ENCODE measurements around the gene WDR90. TPM values are rescaled to one million over a fixed set of nuclear protein-coding genes. Genes with fewer than 3 reads are reported as not detected.

WDR90 gene
- total and polyA plus RNA-seq, 2 of the 13 experiments (the other 11 are each of a cell fraction or from before 2014, with no cell fraction given), result 14.9 to 28.9 TPM

DNA sequence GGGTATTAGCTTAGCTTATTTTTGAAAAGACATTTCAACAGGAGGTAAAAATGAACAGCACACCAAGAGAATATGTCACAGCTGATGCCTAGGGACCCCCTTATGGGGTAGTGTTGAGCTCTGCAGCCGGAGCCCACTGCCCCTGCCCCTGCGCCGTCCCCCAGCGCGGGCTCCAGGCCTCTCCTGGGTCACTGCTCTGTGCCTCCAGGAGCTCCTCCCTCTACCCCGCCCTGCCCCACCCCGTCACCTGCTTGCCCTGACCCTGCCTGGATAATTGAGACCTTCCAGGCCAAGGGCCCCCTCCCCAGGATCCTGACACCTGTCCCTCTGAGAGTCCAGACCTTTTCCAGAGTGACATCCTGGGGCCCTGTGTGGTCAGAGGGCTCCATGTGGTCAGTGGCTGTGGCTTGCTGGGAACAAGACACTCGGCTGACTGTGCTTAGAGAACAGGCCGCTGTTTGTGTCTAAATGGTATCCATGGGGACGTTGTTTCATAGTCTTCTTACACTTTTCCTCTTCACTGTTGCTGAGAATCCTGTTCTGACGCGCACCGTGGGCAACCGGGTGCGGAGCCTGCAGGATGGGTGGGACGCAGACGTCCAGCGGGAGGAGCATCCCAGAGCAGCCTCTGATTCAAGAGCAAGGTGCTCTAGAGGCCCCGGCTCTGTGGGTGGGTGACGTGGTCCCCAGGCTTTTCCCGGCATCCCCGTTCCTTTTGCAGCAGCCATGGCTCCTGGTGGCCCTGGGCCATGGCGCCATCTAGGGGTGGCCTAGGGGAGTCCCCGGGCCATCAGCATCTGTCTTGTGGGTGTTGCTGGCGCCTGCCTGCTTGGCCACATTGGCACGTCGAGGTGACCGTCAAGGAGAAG lies 38.4 kb upstream of the WDR90 start (continued):
- TF ChIP-seq, protein P1, sequence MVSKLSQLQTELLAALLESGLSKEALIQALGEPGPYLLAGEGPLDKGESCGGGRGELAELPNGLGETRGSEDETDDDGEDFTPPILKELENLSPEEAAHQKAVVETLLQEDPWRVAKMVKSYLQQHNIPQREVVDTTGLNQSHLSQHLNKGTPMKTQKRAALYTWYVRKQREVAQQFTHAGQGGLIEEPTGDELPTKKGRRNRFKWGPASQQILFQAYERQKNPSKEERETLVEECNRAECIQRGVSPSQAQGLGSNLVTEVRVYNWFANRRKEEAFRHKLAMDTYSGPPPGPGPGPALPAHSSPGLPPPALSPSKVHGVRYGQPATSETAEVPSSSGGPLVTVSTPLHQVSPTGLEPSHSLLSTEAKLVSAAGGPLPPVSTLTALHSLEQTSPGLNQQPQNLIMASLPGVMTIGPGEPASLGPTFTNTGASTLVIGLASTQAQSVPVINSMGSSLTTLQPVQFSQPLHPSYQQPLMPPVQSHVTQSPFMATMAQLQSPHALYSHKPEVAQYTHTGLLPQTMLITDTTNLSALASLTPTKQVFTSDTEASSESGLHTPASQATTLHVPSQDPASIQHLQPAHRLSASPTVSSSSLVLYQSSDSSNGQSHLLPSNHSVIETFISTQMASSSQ (IDR thresholded peaks at IDR 0.05; ENCODE audit: low read depth), result no peak
- TF ChIP-seq, protein P1 (CRISPR knock-in tag; IDR thresholded peaks at IDR 0.05; ENCODE audit: borderline replicate concordance), result no peak
- peak; percentile 61; the same call in 1 of the 2 replicates for TF ChIP-seq HOXA3 (CRISPR knock-in tag; IDR thresholded peaks at IDR 0.05)
- no peak for TF ChIP-seq ZNF678 (CRISPR knock-in tag; IDR thresholded peaks at IDR 0.05)
- TF ChIP-seq NFIB (CRISPR knock-in tag; IDR thresholded peaks at IDR 0.05; ENCODE audit: borderline replicate concordance), result no peak
- no peak for TF ChIP-seq ZNF883 (CRISPR knock-in tag; IDR thresholded peaks at IDR 0.05; ENCODE audit: not compliant biosample characterization)
- TF ChIP-seq ZNF546 (CRISPR knock-in tag; conservative IDR thresholded peaks at IDR 0.05), result no peak
- TF ChIP-seq, protein P2, sequence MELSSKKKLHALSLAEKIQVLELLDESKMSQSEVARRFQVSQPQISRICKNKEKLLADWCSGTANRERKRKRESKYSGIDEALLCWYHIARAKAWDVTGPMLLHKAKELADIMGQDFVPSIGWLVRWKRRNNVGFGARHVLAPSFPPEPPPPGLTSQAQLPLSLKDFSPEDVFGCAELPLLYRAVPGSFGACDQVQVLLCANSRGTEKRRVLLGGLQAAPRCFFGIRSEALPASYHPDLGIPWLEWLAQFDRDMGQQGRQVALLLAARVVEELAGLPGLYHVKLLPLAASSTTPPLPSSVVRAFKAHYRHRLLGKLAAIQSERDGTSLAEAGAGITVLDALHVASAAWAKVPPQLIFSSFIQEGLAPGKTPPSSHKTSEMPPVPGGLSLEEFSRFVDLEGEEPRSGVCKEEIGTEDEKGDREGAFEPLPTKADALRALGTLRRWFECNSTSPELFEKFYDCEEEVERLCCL (CRISPR knock-in tag; IDR thresholded peaks at IDR 0.05; ENCODE audit: borderline replicate concordance), result no peak
- TF ChIP-seq, protein P3, sequence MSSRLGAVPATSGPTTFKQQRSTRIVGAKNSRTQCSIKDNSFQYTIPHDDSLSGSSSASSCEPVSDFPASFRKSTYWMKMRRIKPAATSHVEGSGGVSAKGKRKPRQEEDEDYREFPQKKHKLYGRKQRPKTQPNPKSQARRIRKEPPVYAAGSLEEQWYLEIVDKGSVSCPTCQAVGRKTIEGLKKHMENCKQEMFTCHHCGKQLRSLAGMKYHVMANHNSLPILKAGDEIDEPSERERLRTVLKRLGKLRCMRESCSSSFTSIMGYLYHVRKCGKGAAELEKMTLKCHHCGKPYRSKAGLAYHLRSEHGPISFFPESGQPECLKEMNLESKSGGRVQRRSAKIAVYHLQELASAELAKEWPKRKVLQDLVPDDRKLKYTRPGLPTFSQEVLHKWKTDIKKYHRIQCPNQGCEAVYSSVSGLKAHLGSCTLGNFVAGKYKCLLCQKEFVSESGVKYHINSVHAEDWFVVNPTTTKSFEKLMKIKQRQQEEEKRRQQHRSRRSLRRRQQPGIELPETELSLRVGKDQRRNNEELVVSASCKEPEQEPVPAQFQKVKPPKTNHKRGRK (CRISPR knock-in tag; IDR thresholded peaks at IDR 0.05), result no peak
- no peak for TF ChIP-seq SP4 (CRISPR knock-in tag; IDR thresholded peaks at IDR 0.05)
- TF ChIP-seq STAG1 (CRISPR knock-in tag; IDR thresholded peaks at IDR 0.05), result peak; percentile 82
- no peak for TF ChIP-seq RFX5 (IDR thresholded peaks at IDR 0.05; ENCODE audit: low read depth, low read length)
- TF ChIP-seq ZNF781 (CRISPR knock-in tag; IDR thresholded peaks at IDR 0.05; ENCODE audit: borderline replicate concordance, not compliant biosample characterization), result no peak
- no peak for TF ChIP-seq ZNF292 (CRISPR knock-in tag; IDR thresholded peaks at IDR 0.05; ENCODE audit: borderline replicate concordance, low read depth)
- no peak for TF ChIP-seq PTBP1 (IDR thresholded peaks at IDR 0.05; ENCODE audit: low read depth, low read length, poor library complexity, severe bottlenecking)
- TF ChIP-seq ZBTB42 (CRISPR knock-in tag; IDR thresholded peaks at IDR 0.05), result no peak
- TF ChIP-seq ZNF432 (CRISPR knock-in tag; IDR thresholded peaks at IDR 0.05; ENCODE audit: borderline replicate concordance), result no peak
- TF ChIP-seq HOXA9 (CRISPR knock-in tag; IDR thresholded peaks at IDR 0.05; ENCODE audit: borderline replicate concordance), result no peak
- no peak for TF ChIP-seq ZBTB21 (CRISPR knock-in tag; IDR thresholded peaks at IDR 0.05)
- TF ChIP-seq, protein P4, sequence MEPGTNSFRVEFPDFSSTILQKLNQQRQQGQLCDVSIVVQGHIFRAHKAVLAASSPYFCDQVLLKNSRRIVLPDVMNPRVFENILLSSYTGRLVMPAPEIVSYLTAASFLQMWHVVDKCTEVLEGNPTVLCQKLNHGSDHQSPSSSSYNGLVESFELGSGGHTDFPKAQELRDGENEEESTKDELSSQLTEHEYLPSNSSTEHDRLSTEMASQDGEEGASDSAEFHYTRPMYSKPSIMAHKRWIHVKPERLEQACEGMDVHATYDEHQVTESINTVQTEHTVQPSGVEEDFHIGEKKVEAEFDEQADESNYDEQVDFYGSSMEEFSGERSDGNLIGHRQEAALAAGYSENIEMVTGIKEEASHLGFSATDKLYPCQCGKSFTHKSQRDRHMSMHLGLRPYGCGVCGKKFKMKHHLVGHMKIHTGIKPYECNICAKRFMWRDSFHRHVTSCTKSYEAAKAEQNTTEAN (CRISPR knock-in tag; conservative IDR thresholded peaks at IDR 0.05), result no peak
- TF ChIP-seq RBM22 (optimal IDR thresholded peaks at IDR 0.05; ENCODE audit: low read length), result no peak
